Activated T-helper 1 cell treated with anti-CD3 and anti-CD28 coated beads, Interleukin-2, amount 50 U/mL, for 16 hours (primary cell): ENCODE results near the gene SPATA45.

ENCODE experiments used
- DNase-seq, 2 donors: peaks; one replicate each; pipeline ENCODE4 v3.0.0-alpha.2; 2020; ENCODE audit warnings: low read depth in 1 of 2, low spot score in 1 of 2

SPATA45 gene

DNA sequence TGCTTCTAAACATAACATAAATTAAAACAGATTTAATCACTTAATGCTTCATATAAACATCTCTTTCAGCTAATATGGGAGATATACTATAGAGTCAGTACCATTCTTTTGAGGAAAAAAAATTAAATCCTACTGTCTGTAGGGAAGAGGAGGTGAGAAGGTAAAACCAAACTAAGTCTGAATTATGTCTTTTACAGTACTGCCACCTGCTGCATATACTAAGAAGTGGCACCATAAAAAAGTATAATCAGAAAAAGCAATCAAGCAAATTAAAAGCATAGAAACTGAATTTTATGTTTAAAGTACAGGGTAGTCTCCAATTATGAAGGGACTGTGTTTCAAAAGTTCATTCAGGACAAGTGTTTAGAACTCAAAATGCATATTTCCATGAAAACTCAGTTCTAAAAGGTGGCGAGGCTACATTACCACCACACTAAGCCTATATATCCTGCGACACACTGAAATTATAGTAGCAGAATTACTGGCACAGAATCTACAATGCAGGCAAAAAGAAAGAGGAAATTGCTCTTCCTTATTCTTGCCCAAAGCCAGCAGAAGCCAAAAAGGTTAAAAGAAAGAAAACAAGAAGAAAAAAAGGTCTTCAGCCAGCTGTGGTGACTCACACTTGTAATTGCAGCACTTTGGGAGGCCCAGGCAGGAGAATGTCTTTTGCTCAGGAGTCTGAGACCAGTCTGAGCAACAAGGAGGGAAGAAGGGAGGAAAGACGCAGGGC lies 64.9 kb downstream of the SPATA45 start:
- no peak for DNase-seq

DNA sequence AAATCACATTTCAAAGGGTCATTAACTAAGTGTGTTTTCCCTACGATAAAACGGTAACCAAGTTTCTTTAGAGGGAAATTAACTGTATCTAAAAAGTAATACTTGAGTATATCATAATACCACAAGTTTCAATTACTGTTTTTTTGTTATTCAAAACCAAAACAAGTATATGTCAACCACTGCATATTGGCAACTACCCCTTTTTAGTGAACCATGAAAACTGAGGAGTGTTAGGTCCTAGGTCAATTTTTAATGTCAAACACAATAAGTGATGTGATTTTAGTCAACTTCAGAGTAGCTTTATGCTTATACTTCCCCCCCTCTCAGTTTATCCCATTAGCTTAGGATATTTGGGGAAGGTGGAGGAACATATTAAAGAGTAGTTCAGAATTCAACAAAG lies 66.2 kb downstream of the SPATA45 start:
- DNase-seq = no peak

DNA sequence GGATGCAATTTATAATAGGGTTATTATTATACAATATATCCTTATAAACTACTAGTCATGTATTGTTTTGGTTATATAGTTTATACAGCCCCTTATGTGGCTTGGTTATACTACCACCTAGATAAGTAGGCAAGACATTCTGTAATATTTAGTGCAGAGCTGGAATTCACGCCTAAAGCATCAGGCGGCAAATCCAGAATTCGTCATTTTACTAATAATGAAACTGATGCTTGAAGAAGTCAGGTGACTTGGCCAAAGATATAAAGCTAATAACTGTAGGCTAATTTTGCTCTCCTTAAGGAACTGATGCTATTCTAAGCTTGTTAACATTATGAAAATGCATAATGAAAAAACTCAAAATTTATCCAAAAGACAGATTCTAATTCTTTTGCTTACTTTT lies 66.7 kb downstream of the SPATA45 start:
- no peak for DNase-seq
